ENCODE data around the gene CD3E. TPM values are rescaled to one million over a fixed set of nuclear protein-coding genes. Genes with fewer than 3 reads are reported as not detected.

Gene CD3E
- total RNA-seq (10 to 100 TPM; 49.1 to 89.2 (median 60.0) TPM), polyA plus RNA-seq (10 to 100 TPM; 20.5 to 51.4 (median 32.9) TPM)
- long read RNA-seq, donor 1, partial matches to known transcripts: 0 of 1 reads
- long read RNA-seq, donor 1, other reads (novel, unspliced or antisense): 0 of 1 reads
- long read RNA-seq, donor 2: 0 reads

DNA sequence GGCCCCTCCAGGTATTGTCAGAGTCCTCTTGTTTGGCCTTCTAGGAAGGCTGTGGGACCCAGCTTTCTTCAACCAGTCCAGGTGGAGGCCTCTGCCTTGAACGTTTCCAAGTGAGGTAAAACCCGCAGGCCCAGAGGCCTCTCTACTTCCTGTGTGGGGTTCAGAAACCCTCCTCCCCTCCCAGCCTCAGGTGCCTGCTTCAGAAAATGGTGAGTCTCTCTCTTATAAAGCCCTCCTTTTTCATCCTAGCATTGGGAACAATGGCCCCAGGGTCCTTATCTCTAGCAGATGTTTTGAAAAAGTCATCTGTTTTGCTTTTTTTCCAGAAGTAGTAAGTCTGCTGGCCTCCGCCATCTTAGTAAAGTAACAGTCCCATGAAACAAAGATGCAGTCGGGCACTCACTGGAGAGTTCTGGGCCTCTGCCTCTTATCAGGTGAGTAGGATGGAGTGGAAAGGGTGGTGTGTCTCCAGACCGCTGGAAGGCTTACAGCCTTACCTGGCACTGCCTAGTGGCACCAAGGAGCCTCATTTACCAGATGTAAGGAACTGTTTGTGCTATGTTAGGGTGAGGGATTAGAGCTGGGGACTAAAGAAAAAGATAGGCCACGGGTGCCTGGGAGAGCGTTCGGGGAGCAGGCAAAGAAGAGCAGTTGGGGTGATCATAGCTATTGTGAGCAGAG is at the start of gene CD3E:
Gene CD3E, plus strand, starts transcription at position 163 of the 681 bp plus-strand sequence. Its CDS starts 223 bp downstream, at position 386.
- no peaks in the 10 kb centered on the region for H3K9me3 ChIP-seq
- peak within 1 kb of the TSS; percentile 52 to 85 (median 73) for H3K27ac ChIP-seq
- DNase-seq: peak; percentile 75
- intact Hi-C loops (cut with DNase I; ENCODE audit: low total_unique reads): no loop called here
- H3K27me3 ChIP-seq (replicated peaks in 1 of 7): no peaks in the 10 kb centered on the region
- H3K4me3 ChIP-seq: peak within 1 kb of the TSS; percentile 13 to 61 (median 28)
- 61 to 71% (median 64%) methylated on average over 8 of the region's 8 CpGs for WGBS, 5 donors
- H3K4me1 ChIP-seq: peaks cover 0 to 47% (median 1%) of the 10 kb centered on the region in 6 donors
- TF ChIP-seq CTCF (IDR thresholded peaks at IDR 0.05 in 8 of 11, conservative IDR thresholded peaks at IDR 0.05 in 3 of 11): no peak
- TF ChIP-seq POLR2A (IDR thresholded peaks at IDR 0.05): no peak
- no peak for TF ChIP-seq POLR2AphosphoS5 (IDR thresholded peaks at IDR 0.05)
- H3K36me3 ChIP-seq: no peaks in the 10 kb centered on the region

- TF ChIP-seq POLR2AphosphoS5 (IDR thresholded peaks at IDR 0.05) (no peak), CTCF (IDR thresholded peaks at IDR 0.05 in 8 of 11, conservative IDR thresholded peaks at IDR 0.05 in 3 of 11) (peak in 1 of 11 experiments; percentile 12), POLR2A (IDR thresholded peaks at IDR 0.05) (no peak)
- intact Hi-C loops (cut with DNase I; ENCODE audit: low total_unique reads): no loop called here
Observed at GRCh38 chr11:118258410-118258809, 46.1 kb upstream of the CD3E start.

GRCh38 chr11:118259138-118259537 is 45.4 kb upstream of the CD3E start:
- Histone ChIP-seq H3K36me3 (no peaks in the 10 kb centered on the region), H3K27me3 (replicated peaks in 1 of 7) (peaks cover 0 to 28% (median 0%) of the 10 kb centered on the region in 7 donors), H3K4me3 (no peak overlapping the region), H3K4me1 (peaks cover 0 to 20% (median 13%) of the 10 kb centered on the region in 6 donors), H3K9me3 (peaks cover 0 to 7% (median 0%) of the 10 kb centered on the region in 8 donors), H3K27ac (no peak overlapping the region)
- DNase-seq: no peak
- WGBS, 5 donors: 96 to 100% (median 98%) methylated on average over 1 of the region's 1 CpG
- TF ChIP-seq POLR2AphosphoS5 (IDR thresholded peaks at IDR 0.05) (no peak), CTCF (IDR thresholded peaks at IDR 0.05 in 8 of 11, conservative IDR thresholded peaks at IDR 0.05 in 3 of 11) (no peak), POLR2A (IDR thresholded peaks at IDR 0.05) (no peak)
- intact Hi-C loops (cut with DNase I; ENCODE audit: low total_unique reads): no loop called here

More at GRCh38 chr11:118258410-118258809, 46.1 kb upstream of the CD3E start:
- H3K4me3 ChIP-seq: no peak overlapping the region
- no peak for DNase-seq
- peaks cover 0 to 13% (median 8%) of the 10 kb centered on the region in 6 donors for H3K4me1 ChIP-seq
- no peaks in the 10 kb centered on the region for H3K36me3 ChIP-seq
- 0 to 90% (median 0%) methylated on average over 1 of the region's 1 CpG for WGBS, 5 donors
- no peak overlapping the region for H3K27ac ChIP-seq
- peaks cover 0 to 21% (median 0%) of the 10 kb centered on the region in 7 donors for H3K27me3 ChIP-seq (replicated peaks in 1 of 7)
- peaks cover 0 to 7% (median 0%) of the 10 kb centered on the region in 8 donors for H3K9me3 ChIP-seq

DNA sequence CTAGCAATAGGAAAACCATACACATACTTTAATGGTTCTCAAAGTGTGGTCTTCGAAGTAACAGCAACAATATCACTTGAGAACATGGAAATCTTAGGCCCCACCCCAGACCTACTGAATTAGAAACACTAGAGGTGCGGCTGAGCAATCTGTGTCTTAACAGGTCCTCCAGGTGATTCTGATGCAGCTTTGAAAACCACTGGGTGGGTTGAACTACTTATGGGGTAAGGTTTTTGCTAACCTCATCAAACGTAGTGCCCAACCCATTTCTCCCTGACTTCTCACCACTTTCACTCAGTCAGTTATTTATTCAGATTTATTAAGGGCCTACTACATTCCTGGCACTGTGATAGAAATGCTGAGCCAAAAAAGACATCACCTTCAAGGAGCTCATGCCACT is 44.2 kb upstream of the CD3E start:
- WGBS, 5 donors: 79 to 85% (median 83%) methylated on average over 3 of the region's 3 CpGs
- Histone ChIP-seq H3K9me3 (peaks cover 0 to 7% (median 0%) of the 10 kb centered on the region in 8 donors), H3K4me1 (peaks cover 0 to 31% (median 17%) of the 10 kb centered on the region in 6 donors), H3K27me3 (replicated peaks in 1 of 7) (peaks cover 0 to 36% (median 0%) of the 10 kb centered on the region in 7 donors), H3K4me3 (no peak overlapping the region), H3K27ac (no peak overlapping the region), H3K36me3 (no peaks in the 10 kb centered on the region)
- TF ChIP-seq POLR2AphosphoS5 (IDR thresholded peaks at IDR 0.05) (no peak), CTCF (IDR thresholded peaks at IDR 0.05 in 8 of 11, conservative IDR thresholded peaks at IDR 0.05 in 3 of 11) (no peak), POLR2A (IDR thresholded peaks at IDR 0.05) (no peak)
- no peak for DNase-seq
- intact Hi-C loops (cut with DNase I; ENCODE audit: low total_unique reads): no loop called here
